Measurements from ENCODE around the gene GPX1. TPM values are rescaled to one million over a fixed set of nuclear protein-coding genes. Genes with fewer than 3 reads are reported as not detected.
"Not testable (repeated sequence)": the region's sequence is repeated elsewhere in the genome, so short reads cannot be mapped to it uniquely, and the experiment has no call there.

The GPX1 gene
- total and polyA plus RNA-seq, 12 donors: 85.2 to 267 (median 114) TPM

DNA sequence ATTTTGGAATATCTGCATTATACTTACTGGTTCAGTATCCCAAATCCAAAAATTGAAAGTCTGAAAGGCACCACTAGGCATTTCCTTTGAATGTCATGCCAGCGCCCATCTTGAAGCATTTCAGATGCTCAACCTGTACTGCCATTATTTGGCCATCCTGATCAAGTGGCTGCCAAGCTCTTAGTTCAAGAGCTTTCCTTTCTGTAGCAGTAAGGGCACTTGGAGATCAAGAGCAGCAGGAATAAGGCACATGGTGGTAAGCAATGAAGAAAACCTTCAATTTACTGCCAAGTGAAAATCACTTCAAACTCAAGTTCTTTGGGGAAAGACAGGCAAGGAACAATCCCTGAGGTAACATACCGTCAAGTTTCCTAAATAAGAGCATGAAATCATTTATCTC lies 43.6 kb upstream of the GPX1 start:
- TF ChIP-seq, protein P1, sequence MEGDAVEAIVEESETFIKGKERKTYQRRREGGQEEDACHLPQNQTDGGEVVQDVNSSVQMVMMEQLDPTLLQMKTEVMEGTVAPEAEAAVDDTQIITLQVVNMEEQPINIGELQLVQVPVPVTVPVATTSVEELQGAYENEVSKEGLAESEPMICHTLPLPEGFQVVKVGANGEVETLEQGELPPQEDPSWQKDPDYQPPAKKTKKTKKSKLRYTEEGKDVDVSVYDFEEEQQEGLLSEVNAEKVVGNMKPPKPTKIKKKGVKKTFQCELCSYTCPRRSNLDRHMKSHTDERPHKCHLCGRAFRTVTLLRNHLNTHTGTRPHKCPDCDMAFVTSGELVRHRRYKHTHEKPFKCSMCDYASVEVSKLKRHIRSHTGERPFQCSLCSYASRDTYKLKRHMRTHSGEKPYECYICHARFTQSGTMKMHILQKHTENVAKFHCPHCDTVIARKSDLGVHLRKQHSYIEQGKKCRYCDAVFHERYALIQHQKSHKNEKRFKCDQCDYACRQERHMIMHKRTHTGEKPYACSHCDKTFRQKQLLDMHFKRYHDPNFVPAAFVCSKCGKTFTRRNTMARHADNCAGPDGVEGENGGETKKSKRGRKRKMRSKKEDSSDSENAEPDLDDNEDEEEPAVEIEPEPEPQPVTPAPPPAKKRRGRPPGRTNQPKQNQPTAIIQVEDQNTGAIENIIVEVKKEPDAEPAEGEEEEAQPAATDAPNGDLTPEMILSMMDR (IDR thresholded peaks at IDR 0.05): no peak
- Histone ChIP-seq H3K4me3 (no peak overlapping the region), H3K4me1 (peaks cover 12 to 91% (median 72%) of the 10 kb centered on the region in 9 donors), H3K36me3 (peaks cover 0 to 49% (median 0%) of the 10 kb centered on the region in 9 donors), H3K27ac (peak overlapping the region in 1 of 10 donors; percentile 18), H3K9me3 (no peaks in the 10 kb centered on the region), H3K27me3 (no peaks in the 10 kb centered on the region)
- ATAC-seq: no peak
- no peak for DNase-seq
- 81 to 85% methylated on average over 2 of the region's 2 CpGs for WGBS, 2 donors
- intact Hi-C loops (cut with DNase I): loop anchor here in 1 of 10 donors (5.0 kb wide), 1 partner anchor 39 kb away; no protein-coding TSS in a partner anchor

DNA sequence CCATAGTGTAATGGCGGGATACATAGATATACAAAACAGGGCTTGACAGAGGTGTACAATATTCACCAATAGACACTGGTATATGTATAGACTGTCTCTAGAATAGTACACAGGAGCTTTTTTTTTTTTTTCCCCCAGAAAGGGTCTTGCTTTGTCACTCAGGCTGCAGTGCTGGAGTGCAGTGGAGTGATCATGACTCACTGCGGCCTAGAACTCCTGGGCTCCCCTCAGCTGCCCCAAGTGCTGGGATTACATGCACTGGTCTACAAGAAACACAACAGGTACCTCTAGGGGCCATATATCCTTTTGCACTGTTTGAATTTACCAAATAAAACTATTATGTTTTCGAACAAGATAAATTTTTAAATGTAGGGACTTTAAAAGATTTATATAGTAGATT lies 41.3 kb upstream of the GPX1 start:
- intact Hi-C loops (cut with DNase I): no loop called here
- Histone ChIP-seq H3K9me3 (no peaks in the 10 kb centered on the region), H3K4me1 (peaks cover 12 to 90% (median 69%) of the 10 kb centered on the region in 9 donors), H3K27me3 (no peaks in the 10 kb centered on the region), H3K36me3 (peaks cover 0 to 63% (median 0%) of the 10 kb centered on the region in 9 donors), H3K4me3 (no peak overlapping the region), H3K27ac (peak overlapping the region in 1 of 10 donors; percentile 3)
- ATAC-seq (no peak), DNase-seq (no peak)
- 96 to 98% methylated on average over 3 of the region's 3 CpGs for WGBS, 2 donors
- TF ChIP-seq, protein P1 (IDR thresholded peaks at IDR 0.05): no peak

DNA sequence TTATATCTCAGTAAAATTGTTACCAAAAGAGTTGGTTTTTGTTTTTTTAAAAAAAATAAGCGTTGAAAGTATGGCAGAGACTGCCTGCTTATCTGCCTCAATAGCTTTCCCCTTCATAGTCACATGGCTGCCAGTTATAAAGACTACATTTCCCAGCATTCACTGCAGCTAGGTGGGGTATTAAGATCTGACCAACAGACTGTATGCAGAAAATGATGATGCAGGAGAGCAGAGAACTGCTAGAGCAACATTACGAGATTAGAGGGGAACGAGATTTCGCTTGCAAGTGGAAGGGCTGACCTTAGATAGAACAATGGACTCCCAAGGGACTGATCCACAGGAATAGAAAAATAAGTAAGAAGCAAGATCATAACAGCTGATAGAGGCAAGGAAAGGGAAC lies 39.3 kb upstream of the GPX1 start:
- TF ChIP-seq, protein P1 (IDR thresholded peaks at IDR 0.05): no peak
- peak in 1 of 2 donors; percentile 72 for DNase-seq
- Histone ChIP-seq H3K4me1 (peaks cover 12 to 95% (median 82%) of the 10 kb centered on the region in 9 donors), H3K27ac (peak overlapping the region in 8 of 10 donors; percentile 46 to 86 (median 67)), H3K36me3 (peaks cover 0 to 66% (median 0%) of the 10 kb centered on the region in 9 donors), H3K27me3 (no peaks in the 10 kb centered on the region), H3K9me3 (no peaks in the 10 kb centered on the region), H3K4me3 (peak overlapping the region in 3 of 10 donors; percentile 0 to 35 (median 17))
- peak; percentile 78 to 92 (median 85) for ATAC-seq
- intact Hi-C loops (cut with DNase I): no loop called here
- 31 to 32% methylated on average over 4 of the region's 4 CpGs for WGBS, 2 donors

DNA sequence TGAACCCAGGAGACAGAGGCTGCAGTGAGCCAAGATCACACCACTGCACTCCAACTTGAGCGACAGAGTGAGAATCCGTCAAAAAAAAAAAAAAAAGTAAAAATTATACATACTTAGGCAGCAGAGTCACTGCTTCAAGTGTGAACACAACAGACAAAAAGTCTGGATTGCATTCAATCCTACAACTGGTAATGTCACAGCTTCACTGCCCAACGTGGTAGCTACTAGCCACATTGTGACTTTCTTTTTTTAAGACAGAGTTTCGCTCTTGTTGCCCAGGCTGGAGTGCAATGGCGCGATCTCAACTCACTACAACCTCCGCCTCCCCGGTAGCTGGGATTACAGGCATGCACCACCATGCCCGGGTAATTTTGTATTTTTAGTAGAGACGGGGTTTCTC lies 33.2 kb upstream of the GPX1 start:
- WGBS, 2 donors: 86 to 91% methylated on average over 10 of the region's 10 CpGs
- H3K9me3 ChIP-seq; DNase-seq; H3K4me3 ChIP-seq; ATAC-seq; H3K27me3 ChIP-seq; H3K27ac ChIP-seq; intact Hi-C loops (cut with DNase I): not testable (repeated sequence)
- Histone ChIP-seq H3K36me3 (peaks cover 0 to 53% (median 0%) of the 10 kb centered on the region in 9 donors), H3K4me1 (peaks cover 6 to 88% (median 64%) of the 10 kb centered on the region in 9 donors)

DNA sequence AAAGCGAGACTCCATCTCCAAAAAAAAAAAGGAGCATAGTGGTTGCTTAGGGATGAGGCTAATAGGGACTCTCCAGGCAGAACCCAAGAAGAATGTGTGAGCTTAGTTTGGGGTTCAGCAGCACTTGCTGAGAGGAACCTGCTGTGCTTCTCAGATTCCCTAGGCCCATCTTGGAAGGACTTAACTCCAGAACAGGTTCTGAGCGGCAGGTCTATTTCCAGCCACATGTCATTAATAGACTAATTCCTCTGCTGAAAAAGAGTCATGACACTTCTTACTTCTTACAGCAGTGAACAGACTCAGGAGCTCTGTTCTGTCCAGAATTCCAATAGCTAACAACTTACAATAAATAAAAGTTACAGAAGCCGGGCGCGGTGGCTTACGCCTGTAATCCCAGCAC lies 31.1 kb upstream of the GPX1 start:
- WGBS, 2 donors: 97% methylated on average over 6 of the region's 6 CpGs
- H3K27ac ChIP-seq: no peak overlapping the region
- H3K36me3 ChIP-seq: peaks cover 0 to 34% (median 0%) of the 10 kb centered on the region in 9 donors
- no peaks in the 10 kb centered on the region for H3K27me3 ChIP-seq
- ATAC-seq (no peak), DNase-seq (no peak)
- TF ChIP-seq, protein P1 (IDR thresholded peaks at IDR 0.05): no peak
- no peaks in the 10 kb centered on the region for H3K9me3 ChIP-seq
- H3K4me1 ChIP-seq: peaks cover 9 to 92% (median 66%) of the 10 kb centered on the region in 9 donors
- intact Hi-C loops (cut with DNase I): no loop called here
- H3K4me3 ChIP-seq: no peak overlapping the region

Data from heart right ventricle (tissue), 16 donors.